ENCODE results near the gene GALNT7.

- no peak for TF ChIP-seq POLR2A (IDR thresholded peaks at IDR 0.05; ENCODE audit: low read depth, low read length)
- no peak for TF ChIP-seq EZH2 (IDR thresholded peaks at IDR 0.05; ENCODE audit: borderline replicate concordance, low read depth, low read length, severe bottlenecking)
- TF ChIP-seq CTCF (IDR thresholded peaks at IDR 0.05; ENCODE audit: extremely low read depth in 1 of 2, insufficient read depth in 1 of 2, low read depth in 1 of 2, low read length in 2 of 2): no peak
Observed at GRCh38 chr4:173259310-173259709, 90.7 kb downstream of the GALNT7 start.

Data from endothelial cell of umbilical vein (primary cell).